HepG2 (cell line): ENCODE data around the gene ATP8A1. TPM values are rescaled to one million over a fixed set of nuclear protein-coding genes. Genes with fewer than 3 reads are reported as not detected.

ENCODE experiments used
- ADNP ChIP-seq: sonication (generic); formaldehyde crosslinking; IDR thresholded peaks from 2 replicates; pipeline ENCODE4 v1.4.0; 2020; ENCODE audit warnings: missing genetic modification reagents
- ATF6 ChIP-seq: sonication (generic); formaldehyde crosslinking; conservative IDR thresholded peaks from 2 replicates; pipeline ENCODE4 v1.4.0; 2020; ENCODE audit warnings: missing genetic modification reagents
- EZH2 ChIP-seq: conservative IDR thresholded peaks from 2 replicates; pipeline ENCODE4 v1.6.1; 2012; ENCODE audit warnings: mild to moderate bottlenecking, low read depth, low read length, moderate library complexity
- GATA4 ChIP-seq: sonication (generic); IDR thresholded peaks from 2 replicates; pipeline ENCODE4 v1.6.1; 2016; ENCODE audit warnings: antibody characterized with exemption, low read depth, borderline replicate concordance
- KDM1A ChIP-seq: IDR thresholded peaks from 2 replicates; pipeline ENCODE4 v1.6.1; 2016; ENCODE audit warnings: missing compliant biosample characterization
- MBD4 ChIP-seq: IDR thresholded peaks from 2 replicates; pipeline ENCODE4 v1.6.1; 2012; ENCODE audit warnings: low read length, inconsistent platforms, borderline replicate concordance
- MED1 ChIP-seq: sonication (generic); formaldehyde crosslinking; IDR thresholded peaks from 2 replicates; pipeline ENCODE4 v1.4.0; 2020; ENCODE audit warnings: missing genetic modification reagents
- MXD4 ChIP-seq: IDR thresholded peaks from 2 replicates; pipeline ENCODE4 v1.6.1; 2016; ENCODE audit warnings: mild to moderate bottlenecking, missing biosample characterization, missing genetic modification reagents
- NFIC ChIP-seq: IDR thresholded peaks from 2 replicates; pipeline ENCODE4 v1.6.1; 2012; ENCODE audit warnings: mild to moderate bottlenecking, low read length, inconsistent platforms
- NR2F1 ChIP-seq, 2 experiments: fragments of 450-650 bp in 1 of 2; formaldehyde crosslinking in 1 of 2; IDR thresholded peaks; 2 replicates each; pipeline versions ENCODE4 v1.5.0 to v1.6.1; 2016 to 2020; ENCODE audit warnings: mild to moderate bottlenecking in 1 of 2, missing compliant biosample characterization in 1 of 2, missing genetic modification reagents in 1 of 2, moderate library complexity in 1 of 2
- PHF21A ChIP-seq: sonication (generic); formaldehyde crosslinking; IDR thresholded peaks from 2 replicates; pipeline ENCODE4 v1.5.0; 2020; ENCODE audit warnings: mild to moderate bottlenecking, missing genetic modification reagents
- ZMYM4 ChIP-seq: sonication (generic); formaldehyde crosslinking; IDR thresholded peaks from 2 replicates; pipeline ENCODE4 v1.8.1; 2023; ENCODE audit warnings: mild to moderate bottlenecking, missing genetic modification reagents
- ZNF260 ChIP-seq: sonication (generic); formaldehyde crosslinking; IDR thresholded peaks from 2 replicates; pipeline ENCODE4 v1.4.0; 2020; ENCODE audit warnings: missing genetic modification reagents, low read depth, mild to moderate bottlenecking, borderline replicate concordance
- ZNF407 ChIP-seq: sonication (generic); formaldehyde crosslinking; IDR thresholded peaks from one replicate; pipeline ENCODE4 v1.5.1; 2020; ENCODE audit warnings: mild to moderate bottlenecking, missing genetic modification reagents; ENCODE audit errors: not compliant biosample characterization
- ZNF737 ChIP-seq: sonication (generic); formaldehyde crosslinking; IDR thresholded peaks from 2 replicates; pipeline ENCODE4 v1.5.0; 2020; ENCODE audit warnings: missing genetic modification reagents, mild to moderate bottlenecking, borderline replicate concordance
- ZNF883 ChIP-seq: sonication (generic); formaldehyde crosslinking; IDR thresholded peaks from 2 replicates; pipeline ENCODE4 v1.5.1; 2020; ENCODE audit warnings: mild to moderate bottlenecking, missing genetic modification reagents; ENCODE audit errors: not compliant biosample characterization
- polyA plus RNA-seq, 8 experiments: library from polyadenylated mRNA; depleted of rRNA in 3 of 8; stranded (reverse) in 7 of 8; unstranded in 1 of 8; fragments of >200 nt; fragmentation: Illumina TruSeq in 4 of 8; extraction: Trizol in 4 of 8; gene quantifications; 2 replicates each; pipeline versions ENCODE4 v1.2.1 to v1.2.3, GENCODE V29; 2011 to 2016; ENCODE audit warnings: low read depth in 4 of 8, missing spikeins in 1 of 8, mixed read lengths in 1 of 8; ENCODE audit not compliant: insufficient read depth in 1 of 8
- total RNA-seq, 5 experiments: library from RNA; depleted of rRNA; stranded (reverse); fragments of >200 nt; fragmentation: Illumina TruSeq; extraction: Trizol; gene quantifications; 2 replicates each; pipeline ENCODE4 v1.2.3, GENCODE V29; 2016; ENCODE audit warnings: low read depth in 1 of 5
- TF ChIP-seq, protein P1 (sequence below): sonication (generic); formaldehyde crosslinking; IDR thresholded peaks from 2 replicates; pipeline ENCODE4 v1.5.0; 2020; ENCODE audit warnings: mild to moderate bottlenecking, missing genetic modification reagents

ATP8A1 gene
- total and polyA plus RNA-seq, 2 of the 13 experiments (the other 11 are each of a cell fraction or from before 2014, with no cell fraction given), result 1.7 to 6.2 TPM

- TF ChIP-seq ATF6, result no peak
- TF ChIP-seq, protein P1, sequence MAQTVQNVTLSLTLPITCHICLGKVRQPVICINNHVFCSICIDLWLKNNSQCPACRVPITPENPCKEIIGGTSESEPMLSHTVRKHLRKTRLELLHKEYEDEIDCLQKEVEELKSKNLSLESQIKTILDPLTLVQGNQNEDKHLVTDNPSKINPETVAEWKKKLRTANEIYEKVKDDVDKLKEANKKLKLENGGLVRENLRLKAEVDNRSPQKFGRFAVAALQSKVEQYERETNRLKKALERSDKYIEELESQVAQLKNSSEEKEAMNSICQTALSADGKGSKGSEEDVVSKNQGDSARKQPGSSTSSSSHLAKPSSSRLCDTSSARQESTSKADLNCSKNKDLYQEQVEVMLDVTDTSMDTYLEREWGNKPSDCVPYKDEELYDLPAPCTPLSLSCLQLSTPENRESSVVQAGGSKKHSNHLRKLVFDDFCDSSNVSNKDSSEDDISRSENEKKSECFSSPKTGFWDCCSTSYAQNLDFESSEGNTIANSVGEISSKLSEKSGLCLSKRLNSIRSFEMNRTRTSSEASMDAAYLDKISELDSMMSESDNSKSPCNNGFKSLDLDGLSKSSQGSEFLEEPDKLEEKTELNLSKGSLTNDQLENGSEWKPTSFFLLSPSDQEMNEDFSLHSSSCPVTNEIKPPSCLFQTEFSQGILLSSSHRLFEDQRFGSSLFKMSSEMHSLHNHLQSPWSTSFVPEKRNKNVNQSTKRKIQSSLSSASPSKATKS (CRISPR knock-in tag), result no peak
- no peak for TF ChIP-seq ZNF883 (CRISPR knock-in tag)
- TF ChIP-seq MED1 (CRISPR knock-in tag), result peak; percentile 24; the same call in 1 of the 2 replicates
- no peak for TF ChIP-seq NR2F1 (CRISPR knock-in tag; IDR thresholded peaks at IDR 0.05)
- no peak for TF ChIP-seq ZNF260 (CRISPR knock-in tag)
- TF ChIP-seq GATA4, result 0 out of 2 replicates have a peak, but pooled peaks have one; percentile 19
- no peak for TF ChIP-seq KDM1A (CRISPR knock-in tag)
- no peak for TF ChIP-seq ZNF737 (CRISPR knock-in tag)
- no peak for TF ChIP-seq EZH2
- peak; percentile 73 for TF ChIP-seq ZMYM4 (CRISPR knock-in tag)
- no peak for TF ChIP-seq NFIC
- no peak for TF ChIP-seq MBD4
- TF ChIP-seq ADNP (CRISPR knock-in tag), result no peak
- 0 out of 2 replicates have a peak, but pooled peaks have one; percentile 12 for TF ChIP-seq MXD4 (CRISPR knock-in tag)
- TF ChIP-seq ZNF407 (CRISPR knock-in tag), result no peak
- peak; percentile 33; the same call in 1 of the 2 replicates for TF ChIP-seq PHF21A
Observed at GRCh38 chr4:42656944-42657792, at the start of gene ATP8A1 (continued).
